ENCODE measurements around the gene PPCDC.
"Not testable (repeated sequence)": the region's sequence is repeated elsewhere in the genome, so short reads cannot be mapped to it uniquely, and the experiment has no call there.

Gene PPCDC

DNA sequence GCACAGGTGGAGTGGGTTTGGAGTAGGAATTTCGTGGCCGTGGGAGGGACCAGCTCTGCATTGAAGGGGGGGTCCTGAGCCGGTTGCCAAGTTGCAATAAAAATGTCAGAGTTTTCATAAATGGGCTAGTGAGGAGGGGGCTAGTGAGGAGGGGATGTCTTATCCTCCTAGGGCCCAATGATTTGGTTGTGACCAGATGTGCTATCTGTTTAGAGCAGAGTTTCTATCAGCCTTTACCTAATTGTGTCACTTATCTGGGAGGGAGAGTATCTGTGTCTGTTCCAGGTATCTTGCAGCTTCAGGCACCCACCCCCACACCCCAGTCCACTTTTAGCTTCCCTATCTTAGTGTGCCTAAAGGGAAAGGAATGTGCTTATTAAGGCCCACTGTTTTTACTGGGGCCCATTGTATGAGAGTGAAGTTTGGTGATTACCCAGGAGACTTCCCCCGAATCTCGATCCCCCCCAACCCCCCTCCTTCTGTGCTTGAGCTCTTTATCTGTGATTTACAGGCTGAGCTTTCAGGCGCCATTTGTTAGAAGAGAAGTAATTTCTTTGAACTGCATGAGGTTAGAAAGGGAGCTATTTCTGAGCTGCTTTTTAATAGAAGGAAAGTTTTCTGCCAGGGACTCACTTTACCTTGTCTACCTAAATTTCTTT, 42.6 kb downstream of the PPCDC start:
- in situ Hi-C loops (cut with HindIII; ENCODE audit: low sequenced_read_pairs) = no loop called here

DNA sequence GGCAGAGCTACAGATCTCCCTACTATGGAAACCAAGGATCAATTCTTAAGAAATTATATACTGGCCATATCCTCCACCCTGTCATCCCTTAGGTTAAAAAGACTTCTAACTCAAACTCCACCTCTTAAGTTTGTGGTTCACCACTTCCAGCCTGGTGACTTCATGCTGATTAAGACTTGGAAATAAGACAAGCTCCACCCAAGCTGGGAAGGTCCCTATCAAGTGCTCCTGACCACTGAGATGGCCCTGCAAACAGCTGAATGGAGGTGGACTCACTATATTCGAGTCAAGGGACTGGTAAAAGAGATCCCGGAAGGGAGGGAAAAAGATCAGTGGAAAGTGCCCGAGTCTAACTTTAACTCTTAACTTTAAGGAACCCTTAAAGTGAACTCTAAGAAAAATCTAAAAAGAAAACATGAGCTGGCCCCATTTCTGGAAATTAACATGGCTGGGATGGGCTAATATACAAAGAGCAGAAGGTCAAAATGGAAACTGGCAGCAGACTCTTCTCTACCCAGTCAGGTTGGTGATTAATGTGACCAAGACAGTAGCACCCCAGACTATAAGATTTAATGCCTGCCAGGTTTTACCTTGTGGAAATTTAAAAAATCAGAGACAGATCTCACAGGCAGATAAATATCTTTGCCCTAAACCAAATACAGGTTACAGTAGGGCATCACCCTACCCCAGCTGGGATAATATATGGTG, 43.9 kb downstream of the PPCDC start:
- in situ Hi-C loops (cut with HindIII; ENCODE audit: low sequenced_read_pairs) = no loop called here

DNA sequence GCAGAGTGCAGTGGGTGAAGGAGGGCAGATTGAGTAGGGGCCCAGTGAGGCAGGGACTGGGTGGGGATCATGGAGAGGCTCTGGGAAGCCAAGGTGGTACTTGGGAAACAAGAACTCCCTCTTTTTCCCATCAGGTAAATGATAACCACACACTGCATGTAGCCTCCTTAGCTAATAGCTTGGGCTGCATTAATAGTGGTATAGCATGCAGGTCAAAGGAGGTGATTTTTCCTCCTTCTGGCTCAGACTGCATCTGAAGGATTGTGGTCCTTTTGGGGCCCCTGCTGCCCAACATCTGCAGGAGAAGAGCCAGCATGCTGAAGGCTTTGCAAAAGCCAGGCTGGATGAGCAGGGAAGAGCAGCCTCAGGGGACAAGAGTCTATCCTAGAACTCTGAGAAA, 45.4 kb downstream of the PPCDC start:
- in situ Hi-C loops (cut with HindIII; ENCODE audit: low sequenced_read_pairs) = no loop called here

DNA sequence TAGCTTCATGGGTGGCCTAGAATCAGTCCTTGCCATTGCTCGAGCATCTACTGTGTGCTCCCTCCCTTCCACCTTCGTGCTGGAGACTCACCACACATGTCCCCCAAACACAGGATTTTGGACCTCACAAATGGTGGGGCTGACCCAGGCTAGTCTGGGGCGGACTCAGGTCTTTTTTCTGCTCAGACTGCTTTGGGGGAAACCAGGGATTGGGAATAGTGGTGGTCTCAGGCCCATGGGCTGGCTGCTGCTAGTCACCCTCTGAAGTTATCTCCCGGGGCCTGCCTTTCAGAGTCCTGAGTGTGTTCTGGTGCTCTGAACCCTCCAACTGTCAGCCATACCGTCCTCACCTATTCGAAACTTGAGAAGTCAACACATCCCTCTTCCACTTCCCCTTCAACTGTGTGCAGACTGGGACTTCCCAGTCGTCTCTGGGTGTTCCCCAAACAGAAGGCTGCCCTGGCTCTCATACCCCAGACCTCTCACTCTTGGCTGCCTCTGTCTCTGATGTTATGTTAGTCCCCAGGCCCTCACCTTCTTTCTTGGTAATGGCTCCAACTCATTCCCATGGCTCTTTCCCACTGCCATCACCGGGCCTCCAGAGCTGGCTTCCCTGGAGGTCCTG, 46.0 kb downstream of the PPCDC start:
- in situ Hi-C loops (cut with HindIII; ENCODE audit: low sequenced_read_pairs) = no loop called here

DNA sequence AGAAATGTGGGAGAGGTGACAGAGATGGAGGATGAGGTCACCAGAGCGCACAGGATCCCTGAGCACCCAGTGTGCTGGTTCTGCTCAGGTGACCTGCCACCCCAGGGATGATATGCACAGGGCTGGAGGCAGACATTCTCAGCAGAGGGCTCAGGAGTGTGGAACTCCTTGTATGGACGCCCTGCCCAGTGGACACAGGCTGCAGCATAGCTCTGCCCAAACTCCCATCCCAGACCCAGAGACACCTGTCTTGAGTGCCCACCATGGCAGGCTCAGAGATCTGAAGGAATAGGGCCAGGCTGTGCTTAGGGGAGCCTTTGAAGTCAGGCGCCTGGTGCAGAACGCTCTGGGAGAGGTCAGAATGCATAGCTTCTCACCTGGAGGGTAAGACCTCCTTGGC, 47.3 kb downstream of the PPCDC start:
- in situ Hi-C loops (cut with HindIII; ENCODE audit: low sequenced_read_pairs) = no loop called here

DNA sequence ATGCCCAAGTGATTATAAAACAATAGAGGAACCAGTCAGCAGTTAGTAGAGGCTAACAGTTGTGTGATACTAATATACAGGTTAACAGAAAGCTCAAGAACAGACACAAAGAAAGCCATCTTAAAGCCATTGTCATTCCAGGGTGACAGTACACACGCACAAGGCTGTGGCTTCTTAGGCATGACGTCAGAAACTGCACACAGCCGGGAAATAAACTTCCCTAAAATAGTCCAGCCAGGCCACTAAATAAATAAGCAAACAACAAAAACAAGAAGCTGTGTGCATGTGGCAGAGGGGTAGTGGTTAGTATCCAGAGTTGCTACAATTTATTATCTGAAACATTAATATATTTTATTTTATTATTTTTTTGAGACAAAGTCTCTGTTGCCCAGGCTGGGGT, 49.8 kb downstream of the PPCDC start:
- in situ Hi-C loops (cut with HindIII; ENCODE audit: low sequenced_read_pairs) = no loop called here

DNA sequence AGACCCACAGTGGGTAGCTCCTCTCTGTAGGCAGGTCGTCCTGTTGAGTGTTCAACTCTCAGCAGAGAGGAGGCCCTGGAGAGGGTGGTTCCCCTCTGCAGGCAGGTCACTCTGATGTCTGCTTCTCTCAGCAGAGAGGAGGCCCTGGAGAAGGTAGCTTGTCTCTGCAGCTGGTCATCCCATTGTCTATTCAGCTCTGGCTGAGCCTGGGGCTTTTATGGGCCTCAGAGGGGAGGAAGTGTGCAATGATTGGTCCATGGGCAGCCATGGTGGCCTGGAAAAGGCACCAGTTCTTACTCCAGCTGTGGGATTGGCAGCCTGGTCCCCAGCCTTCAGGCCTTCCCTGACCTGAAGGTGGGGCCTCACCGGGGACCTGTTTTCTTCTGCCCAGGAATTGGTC, 52.9 kb downstream of the PPCDC start:
- in situ Hi-C loops (cut with HindIII; ENCODE audit: low sequenced_read_pairs) = no loop called here

DNA sequence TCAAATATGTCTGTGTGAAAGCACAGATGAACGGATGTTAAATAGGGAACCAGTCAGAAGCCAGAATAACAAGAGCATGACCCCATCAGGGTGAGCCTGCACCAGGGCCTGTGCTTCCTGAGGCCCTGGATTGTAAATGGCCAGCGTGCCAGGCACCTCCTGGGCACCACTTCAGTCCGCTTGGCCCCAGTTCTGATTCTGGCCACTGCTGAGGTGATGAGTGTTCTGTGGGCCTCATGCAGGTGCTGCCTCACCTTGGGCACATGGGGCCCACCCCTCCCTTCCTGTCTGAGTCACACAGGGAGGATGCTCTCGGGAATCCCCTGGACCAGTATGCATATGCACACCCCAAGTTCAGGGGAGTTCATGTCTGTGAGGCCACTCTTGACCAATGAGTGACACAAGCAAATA, 54.2 kb downstream of the PPCDC start:
- in situ Hi-C loops (cut with HindIII; ENCODE audit: low sequenced_read_pairs) = not testable (repeated sequence)

DNA sequence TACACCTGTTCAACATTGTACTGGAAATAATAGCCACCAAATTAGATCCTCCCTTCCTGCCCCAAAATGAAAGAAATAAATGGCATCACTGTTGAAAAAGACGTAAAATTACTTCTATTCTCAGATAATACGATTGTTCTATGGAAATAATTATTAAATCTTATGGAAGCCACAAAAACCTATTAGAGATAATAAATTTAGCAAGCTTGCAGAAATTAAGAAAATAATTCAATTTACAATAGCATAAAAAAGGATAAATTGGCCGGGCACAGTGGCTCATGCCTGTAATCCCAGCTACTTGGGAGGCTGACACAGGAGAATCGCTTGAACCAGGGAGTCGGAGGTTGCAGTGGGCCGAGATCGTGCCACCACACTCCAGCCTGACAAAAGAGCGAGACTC, 57.8 kb downstream of the PPCDC start:
- in situ Hi-C loops (cut with HindIII; ENCODE audit: low sequenced_read_pairs) = no loop called here

DNA sequence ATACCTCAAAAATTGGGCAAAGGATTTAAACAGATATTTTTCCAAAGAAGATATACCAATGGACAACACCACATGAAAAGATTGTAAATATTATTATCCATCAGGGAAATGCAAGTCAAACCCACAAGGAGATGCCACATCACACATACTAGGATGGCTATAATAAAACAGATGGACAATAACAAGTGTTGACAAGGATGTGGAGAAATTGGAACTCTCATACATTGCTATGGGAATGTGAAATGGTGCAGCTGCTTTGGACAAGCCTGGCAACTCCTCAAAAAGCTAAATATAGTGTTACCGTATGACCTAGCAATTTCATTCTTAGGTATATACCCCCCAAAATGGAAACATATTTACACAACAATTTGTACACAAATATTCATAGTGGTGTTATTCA, 59.3 kb downstream of the PPCDC start:
- in situ Hi-C loops (cut with HindIII; ENCODE audit: low sequenced_read_pairs) = no loop called here

DNA sequence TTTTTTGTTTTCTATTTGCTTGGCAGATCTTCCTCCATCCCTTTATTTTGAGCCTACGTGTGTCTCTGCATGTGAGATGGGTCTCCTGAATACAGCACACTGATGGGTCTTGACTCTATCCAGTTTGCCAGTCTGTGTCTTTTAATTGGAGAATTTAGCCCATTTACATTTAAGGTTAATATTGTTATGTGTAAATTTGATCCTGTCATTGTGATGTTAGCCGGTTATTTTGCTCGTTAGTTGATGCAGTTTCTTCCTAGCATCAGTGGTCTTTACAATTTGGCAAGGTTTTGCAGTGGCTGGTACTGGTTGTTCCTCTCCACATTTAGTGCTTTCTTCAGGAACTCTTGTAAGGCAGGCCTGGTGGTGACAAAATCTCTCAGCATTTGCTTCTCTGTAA, 62.3 kb downstream of the PPCDC start:
- in situ Hi-C loops (cut with HindIII; ENCODE audit: low sequenced_read_pairs) = not testable (repeated sequence)

DNA sequence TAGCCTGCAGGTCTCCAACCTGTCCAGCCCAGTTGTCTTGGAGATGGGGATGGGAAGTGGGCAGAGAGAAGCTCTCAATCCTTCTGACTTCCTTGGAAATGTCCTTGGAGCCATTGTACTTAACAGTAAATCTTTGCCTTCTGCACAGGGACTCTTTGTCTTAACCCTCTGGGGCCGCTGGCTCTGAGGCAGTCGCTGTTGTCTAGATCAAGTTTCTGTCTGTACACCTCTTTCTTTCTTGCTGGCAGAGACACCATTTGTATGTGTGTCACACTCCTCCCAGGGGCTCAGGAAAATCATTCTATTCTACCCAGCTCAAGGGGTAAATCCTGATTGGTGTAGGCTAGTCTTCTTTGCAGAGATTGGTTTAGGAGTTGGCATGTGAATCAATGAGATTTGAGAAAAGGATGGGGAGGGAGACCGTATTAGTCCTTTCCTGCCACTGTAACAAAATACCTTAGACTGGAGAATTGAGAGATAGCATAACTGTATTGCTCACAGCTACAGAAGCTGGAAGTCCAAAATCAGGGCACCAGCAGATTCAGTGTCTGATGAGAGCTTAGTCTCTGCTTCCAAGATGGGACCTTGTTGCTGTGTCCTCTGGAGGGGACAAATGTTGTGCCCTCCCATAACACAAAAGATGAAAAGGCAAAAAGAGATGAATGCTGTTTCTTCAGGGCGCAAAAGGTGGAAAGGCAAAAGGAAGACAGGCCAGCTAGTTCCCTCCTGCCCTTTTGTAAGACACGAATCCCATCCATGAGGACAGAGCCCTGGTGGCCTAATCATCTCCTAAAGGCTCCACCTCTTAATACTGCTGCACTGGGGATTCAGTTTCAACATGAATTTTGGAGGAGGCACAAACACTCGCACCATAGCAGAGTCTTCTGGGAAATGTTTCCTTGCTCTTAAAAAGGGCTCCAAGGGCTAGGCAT, 66.3 kb downstream of the PPCDC start:
- in situ Hi-C loops (cut with HindIII; ENCODE audit: low sequenced_read_pairs) = no loop called here

DNA sequence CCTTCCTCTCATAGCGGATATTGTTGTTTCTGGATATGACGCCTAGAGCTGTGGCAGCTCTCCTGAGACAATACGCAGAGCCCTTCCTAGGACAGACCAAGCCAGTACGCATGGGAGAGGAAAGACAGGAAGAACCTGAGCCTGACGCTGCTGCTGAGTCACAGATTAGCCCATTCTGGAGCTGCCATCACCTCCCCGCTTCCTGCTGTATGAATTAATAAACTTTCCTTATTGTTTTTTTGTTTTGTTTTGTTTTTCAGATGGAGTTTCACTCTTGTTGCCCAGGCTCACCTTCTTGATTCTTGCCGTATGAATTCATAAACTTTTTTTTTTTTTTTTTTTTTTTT, 67.0 kb downstream of the PPCDC start:
- in situ Hi-C loops (cut with HindIII; ENCODE audit: low sequenced_read_pairs) = no loop called here

DNA sequence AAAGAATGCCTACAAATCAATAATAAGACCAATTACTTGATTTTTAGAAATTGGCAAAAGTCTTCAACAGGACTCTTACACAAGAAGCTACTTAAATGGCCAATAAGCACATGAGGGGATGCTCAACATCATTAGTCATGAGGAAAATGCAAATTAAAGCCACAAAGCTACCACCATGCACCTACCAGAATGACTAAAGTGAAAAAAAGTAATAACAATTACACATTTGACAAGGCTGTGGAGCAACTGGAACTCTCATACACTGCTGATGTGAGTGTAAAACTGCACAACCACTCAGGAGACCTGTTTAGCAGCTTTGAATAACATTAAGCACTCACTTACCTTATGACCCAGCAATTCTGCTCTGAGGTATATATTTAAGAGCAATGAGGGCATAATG, 68.4 kb downstream of the PPCDC start:
- in situ Hi-C loops (cut with HindIII; ENCODE audit: low sequenced_read_pairs) = no loop called here

DNA sequence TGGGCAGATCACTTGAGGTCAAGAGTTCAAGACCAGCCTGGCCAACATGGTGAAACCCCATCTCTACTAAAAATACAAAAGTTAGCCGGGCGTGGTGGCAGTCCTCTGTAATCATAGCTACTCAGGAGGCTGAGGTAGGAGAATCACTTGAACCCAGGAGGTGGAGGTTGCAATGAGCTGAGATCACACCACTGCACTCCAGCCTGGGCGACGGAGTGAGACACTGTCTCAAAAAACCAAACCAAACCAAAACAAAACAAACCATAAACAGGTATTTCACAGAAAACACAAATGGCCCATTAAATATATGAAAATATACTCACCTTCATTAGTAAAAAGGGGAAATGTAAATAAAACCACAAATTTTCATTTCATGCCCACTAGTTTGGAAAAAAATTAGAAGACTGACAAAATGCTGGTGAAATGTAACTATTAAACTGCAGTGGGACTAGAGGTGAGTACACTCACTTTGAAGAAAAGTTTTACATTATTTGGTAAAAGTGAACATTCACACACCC, 71.6 kb downstream of the PPCDC start:
- in situ Hi-C loops (cut with HindIII; ENCODE audit: low sequenced_read_pairs) = not testable (repeated sequence)

DNA sequence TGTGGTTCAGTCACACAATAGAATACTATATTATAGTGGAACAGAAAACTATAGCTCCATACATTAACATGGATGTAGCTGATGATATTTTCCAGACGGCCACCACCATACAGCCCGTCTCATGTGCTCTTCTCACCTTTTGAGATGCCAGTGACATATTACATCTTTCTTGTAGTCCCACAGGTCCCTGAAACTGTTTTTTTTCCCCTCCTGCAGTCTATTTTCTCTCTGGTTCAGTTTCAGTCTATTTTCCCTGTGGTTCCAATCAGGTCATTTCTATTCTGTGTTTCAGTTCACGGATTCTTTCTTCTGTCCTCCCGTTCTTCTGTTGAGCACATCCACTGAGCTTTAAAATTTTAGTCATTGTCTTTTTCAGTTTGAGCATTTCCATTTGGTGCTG, 72.2 kb downstream of the PPCDC start:
- in situ Hi-C loops (cut with HindIII; ENCODE audit: low sequenced_read_pairs) = no loop called here

DNA sequence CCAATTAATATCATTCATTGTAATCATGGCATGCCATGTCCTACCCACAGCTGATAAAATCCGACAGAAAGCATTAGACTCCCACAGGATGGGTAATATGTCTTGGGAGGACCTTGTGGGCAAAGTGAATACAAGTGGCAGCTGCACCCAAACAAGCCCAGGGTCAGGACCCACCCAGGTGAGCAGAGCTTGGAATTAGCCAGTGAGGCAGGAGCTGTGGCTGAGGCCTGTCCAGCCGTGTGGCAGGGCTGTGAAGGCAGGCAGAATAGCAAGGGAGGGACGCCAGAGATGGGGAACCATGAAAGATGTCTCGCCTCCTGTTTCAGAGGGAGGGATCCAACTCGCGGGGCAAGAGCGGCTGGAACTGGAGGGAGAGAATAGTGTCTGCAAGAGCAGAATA, 74.5 kb downstream of the PPCDC start:
- in situ Hi-C loops (cut with HindIII; ENCODE audit: low sequenced_read_pairs) = no loop called here

DNA sequence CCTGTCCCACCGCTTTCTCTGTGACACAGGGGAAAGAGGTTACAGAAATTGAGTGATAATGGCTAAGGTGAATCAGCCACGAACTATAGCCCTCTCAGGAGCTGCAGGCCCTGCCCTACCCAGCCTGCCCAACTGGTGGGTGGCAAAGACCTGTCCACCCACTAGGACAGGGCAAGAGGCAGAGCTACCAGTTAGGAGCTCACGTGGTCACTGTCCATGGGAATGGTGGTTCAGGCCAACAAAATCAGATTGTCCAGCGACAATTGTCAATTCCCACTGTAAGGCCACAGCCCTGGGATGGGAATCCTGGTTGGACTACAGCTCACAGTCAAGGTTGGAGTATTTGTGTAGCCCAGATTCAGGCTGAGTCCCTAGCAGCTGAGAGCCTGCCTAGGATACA, 75.0 kb downstream of the PPCDC start:
- in situ Hi-C loops (cut with HindIII; ENCODE audit: low sequenced_read_pairs) = no loop called here
